Measurements from ENCODE around the gene NBEAL2.

Gene NBEAL2

GRCh38 chr3:46979958-46980497 lies 562 bp downstream of the NBEAL2 start:
- Histone ChIP-seq H3K36me3 (no peaks in the 10 kb centered on the region), H3K27me3 (no peaks in the 10 kb centered on the region), H3K4me3 (ENCODE audit: low read depth, low read length) (peak overlapping the region; percentile 63), H3K9me3 (no peaks in the 10 kb centered on the region), H3K4me1 (no peaks in the 10 kb centered on the region)
- no peak for TF ChIP-seq CTCF (IDR thresholded peaks at IDR 0.05; ENCODE audit: low read depth, low read length)
- DNase-seq, result no peak

DNA sequence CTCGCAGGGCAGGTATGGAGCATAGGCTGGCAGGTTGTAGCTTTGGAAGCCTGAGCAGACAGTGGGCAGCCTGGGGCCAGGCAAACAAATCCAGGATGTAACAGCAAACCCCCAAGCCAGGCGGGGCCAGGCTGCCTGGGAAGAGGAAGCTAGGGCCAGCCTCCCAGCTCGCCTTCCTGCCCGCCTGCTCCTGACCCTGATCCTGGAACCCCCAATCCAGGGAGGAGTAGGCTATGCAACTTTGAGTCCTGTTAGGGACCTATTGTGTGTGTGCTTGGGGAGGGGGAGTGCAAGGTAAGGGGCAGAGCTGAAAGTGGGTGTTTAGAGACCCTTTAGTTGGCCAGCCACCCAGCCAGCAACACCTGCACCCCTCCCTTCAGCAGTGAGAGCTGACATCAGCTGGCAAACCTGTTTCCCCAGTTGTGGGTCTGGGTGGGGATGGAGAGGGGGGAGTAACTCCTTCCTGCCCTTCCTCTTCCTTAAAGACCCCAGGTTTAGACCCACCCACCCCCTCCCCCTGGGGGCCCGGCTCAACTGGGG lies 2.5 kb downstream of the NBEAL2 start:
- H3K27me3 ChIP-seq, result no peaks in the 10 kb centered on the region
- DNase-seq, result no peak
- H3K4me3 ChIP-seq (ENCODE audit: low read depth, low read length), result no peak overlapping the region
- no peaks in the 10 kb centered on the region for H3K9me3 ChIP-seq
- no peaks in the 10 kb centered on the region for H3K4me1 ChIP-seq
- TF ChIP-seq CTCF (IDR thresholded peaks at IDR 0.05; ENCODE audit: low read depth, low read length), result no peak
- no peaks in the 10 kb centered on the region for H3K36me3 ChIP-seq

- no peak for DNase-seq
- no peak overlapping the region for H3K4me3 ChIP-seq (ENCODE audit: low read depth, low read length)
- no peaks in the 10 kb centered on the region for H3K36me3 ChIP-seq
- H3K9me3 ChIP-seq, result no peaks in the 10 kb centered on the region
- no peaks in the 10 kb centered on the region for H3K4me1 ChIP-seq
- no peak for TF ChIP-seq CTCF (IDR thresholded peaks at IDR 0.05; ENCODE audit: low read depth, low read length)
- no peaks in the 10 kb centered on the region for H3K27me3 ChIP-seq
Measured at GRCh38 chr3:46982546-46982945, 3.1 kb downstream of the NBEAL2 start.

- TF ChIP-seq CTCF (IDR thresholded peaks at IDR 0.05; ENCODE audit: low read depth, low read length), result no peak
- Histone ChIP-seq H3K4me3 (ENCODE audit: low read depth, low read length) (no peak overlapping the region), H3K4me1 (no peaks in the 10 kb centered on the region), H3K9me3 (no peaks in the 10 kb centered on the region), H3K27me3 (no peaks in the 10 kb centered on the region), H3K36me3 (no peaks in the 10 kb centered on the region)
- DNase-seq, result no peak
Measured at GRCh38 chr3:46984591-46985459, 5.4 kb downstream of the NBEAL2 start.

DNA sequence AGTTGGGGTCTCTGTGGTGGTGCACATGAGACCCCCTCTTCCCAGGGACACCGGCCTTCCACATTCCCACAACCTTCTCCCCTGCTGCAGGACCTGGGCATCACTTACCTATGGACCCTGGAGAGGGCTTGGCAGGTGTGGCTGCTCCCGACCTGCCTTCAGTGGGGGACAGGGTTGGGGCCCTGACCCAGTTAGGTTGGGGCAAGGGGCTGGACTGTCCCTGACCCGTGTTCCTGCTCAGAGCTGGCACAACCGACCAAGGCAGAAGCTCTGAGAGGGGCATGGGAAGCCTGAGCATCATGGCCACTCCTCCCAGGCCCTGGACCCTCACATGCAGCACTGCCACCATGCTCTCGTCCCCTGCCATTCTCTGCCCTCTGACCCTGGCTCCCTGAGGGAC lies 6.1 kb downstream of the NBEAL2 start:
- Histone ChIP-seq H3K9me3 (no peaks in the 10 kb centered on the region), H3K27me3 (no peaks in the 10 kb centered on the region), H3K4me1 (no peaks in the 10 kb centered on the region), H3K36me3 (no peaks in the 10 kb centered on the region), H3K4me3 (ENCODE audit: low read depth, low read length) (no peak overlapping the region)
- DNase-seq, result no peak
- no peak for TF ChIP-seq CTCF (IDR thresholded peaks at IDR 0.05; ENCODE audit: low read depth, low read length)
